ENCODE measurements around the gene MYL1. TPM values are rescaled to one million over a fixed set of nuclear protein-coding genes. Genes with fewer than 3 reads are reported as not detected.

The MYL1 gene
- total and polyA plus RNA-seq, 2 of the 4 experiments (the other 2 are of a cell fraction), result not detected

GRCh38 chr2:210277133-210277532 is 37.8 kb downstream of the MYL1 start:
- no peak for DNase-seq
- H3K9me3 ChIP-seq (ENCODE audit: control insufficient read depth, insufficient read depth, low read length), result no peaks in the 10 kb centered on the region
- no peaks in the 10 kb centered on the region for H3K27me3 ChIP-seq (ENCODE audit: control insufficient read depth, insufficient read depth, low read length)
- in situ Hi-C loops (cut with MboI; ENCODE audit: low sequenced_read_pairs), result no loop called here
- no peak overlapping the region for H2BK5ac ChIP-seq (ENCODE audit: low read depth, low read length, poor library complexity, severe bottlenecking)
- H2AK9ac ChIP-seq (replicated peaks; ENCODE audit: low read depth, low read length, poor library complexity), result no peak overlapping the region
- no peak overlapping the region for H2AK5ac ChIP-seq (ENCODE audit: low read depth, low read length)
- no peak overlapping the region for H2AFZ ChIP-seq (replicated peaks; ENCODE audit: low read length, poor library complexity)
- no peak overlapping the region for H2BK20ac ChIP-seq (ENCODE audit: low read depth, low read length)
- no peak overlapping the region for H3K14ac ChIP-seq (replicated peaks; ENCODE audit: low read depth, low read length)
- no peak overlapping the region for H3K9ac ChIP-seq (ENCODE audit: low read depth, low read length)
- no peak overlapping the region for H2BK120ac ChIP-seq (ENCODE audit: low read depth, low read length)
- no peak overlapping the region for H3K23ac ChIP-seq (ENCODE audit: low read depth, low read length)
- no peaks in the 10 kb centered on the region for H3K36me3 ChIP-seq (ENCODE audit: control insufficient read depth, insufficient read depth, low read length)
- H3K18ac ChIP-seq (ENCODE audit: low read depth, low read length), result no peak overlapping the region
- no peak overlapping the region for H4K5ac ChIP-seq (ENCODE audit: low read depth, low read length)
- H3K4me3 ChIP-seq (ENCODE audit: insufficient read depth, low read depth, low read length), result no peak overlapping the region
- WGBS, 2 experiments (ENCODE audit: extremely low coverage in 2 of 2, insufficient read length in 1 of 2), result no CpG with 5 or more reads among the region's 1 CpG
- no peaks in the 10 kb centered on the region for H3K79me1 ChIP-seq (ENCODE audit: low read depth in 1 of 2, low read length in 2 of 2)
- ChIA-PET POLR2A (ENCODE audit: unreplicated experiment) (no interaction called here), CTCF (interaction anchor here (0.7 kb wide), 1 partner anchor 78 kb away, joined by 4 read pairs; no protein-coding TSS in a partner anchor)
- no peak overlapping the region for H3K4ac ChIP-seq (ENCODE audit: low read depth, low read length)
- H3K9me1 ChIP-seq (ENCODE audit: insufficient read depth, low read length), result no peaks in the 10 kb centered on the region
- H4K20me1 ChIP-seq (ENCODE audit: insufficient read depth, low read length), result no peaks in the 10 kb centered on the region
- ATAC-seq (ENCODE audit: low read depth), result no peak
- no TSS peak for BruUV-seq (replicated peaks)
- H4K8ac ChIP-seq (ENCODE audit: low read depth in 2 of 2, low read length in 2 of 2), result no peak overlapping the region
- no peaks in the 10 kb centered on the region for H3K4me1 ChIP-seq (ENCODE audit: control insufficient read depth, insufficient read depth, low read length)
- H4K91ac ChIP-seq (ENCODE audit: insufficient read depth, low read depth, low read length), result no peak overlapping the region
- intact Hi-C loops (cut with micrococcal nuclease), result no loop called here
- no peak overlapping the region for H3K27ac ChIP-seq (ENCODE audit: insufficient read depth, low read length)
- TF ChIP-seq USF2 (IDR thresholded peaks at IDR 0.05; ENCODE audit: low read depth, low read length), result no peak
- H3K4me2 ChIP-seq (ENCODE audit: low read depth, low read length), result no peak overlapping the region
- no peak overlapping the region for H3K56ac ChIP-seq (ENCODE audit: extremely low read depth, insufficient read depth, low read length)
- dilution Hi-C loops (cut with HindIII; ENCODE audit: low sequenced_read_pairs, unreplicated experiment), result no loop called here
- no peak overlapping the region for H2BK15ac ChIP-seq (ENCODE audit: low read depth, low read length)

Data from IMR-90 (cell line).